DND-41 (cell line): ENCODE results near the gene LY6G6D.

Experiments
- ATAC-seq: fragments of 200-7000 bp; cut with Tn5 transposase; 3 replicates; pipeline ENCODE4 v1.9.1; 2021; ENCODE audit warnings: low read depth; ENCODE audit not compliant: insufficient read depth
- DNase-seq: peaks from one replicate; pipeline ENCODE4 v3.0.0-alpha.2; 2020
- H2AFZ ChIP-seq: 2 replicates; pipeline ENCODE4 v1.6.0; 2012; ENCODE audit warnings: low read depth, low read length
- H3K27ac ChIP-seq: 2 replicates; pipeline ENCODE4 v1.5.1; 2012; ENCODE audit warnings: low read length, inconsistent platforms
- H3K27me3 ChIP-seq: fragments of 200-600 bp; sonication (generic); 2 replicates; pipeline ENCODE4 v1.6.0; 2012; ENCODE audit warnings: low read length, mild to moderate bottlenecking, inconsistent platforms; ENCODE audit not compliant: insufficient read depth, poor library complexity
- H3K36me3 ChIP-seq: 2 replicates; pipeline ENCODE4 v1.5.1; 2012; ENCODE audit warnings: low read length, inconsistent platforms; ENCODE audit not compliant: insufficient read depth
- H3K4me1 ChIP-seq: 2 replicates; pipeline ENCODE4 v1.5.1; 2012; ENCODE audit warnings: mild to moderate bottlenecking, low read length; ENCODE audit not compliant: insufficient read depth
- H3K4me2 ChIP-seq: 2 replicates; pipeline ENCODE4 v1.6.0; 2012; ENCODE audit warnings: mild to moderate bottlenecking, moderate library complexity, low read length, inconsistent platforms; ENCODE audit not compliant: insufficient read depth
- H3K4me3 ChIP-seq, 2 experiments: fragments of 200-600 bp in 1 of 2; shearing (Covaris generic) in 1 of 2; 2 replicates each; pipeline ENCODE4 v1.5.1; 2012 to 2016; ENCODE audit warnings: inconsistent platforms in 2 of 2, low read length in 2 of 2, mild to moderate bottlenecking in 2 of 2, low read depth in 1 of 2, moderate library complexity in 1 of 2
- H3K79me2 ChIP-seq: 2 replicates; pipeline ENCODE4 v1.6.0; 2012; ENCODE audit warnings: low read length, inconsistent platforms; ENCODE audit not compliant: insufficient read depth
- H3K9ac ChIP-seq: 2 replicates; pipeline ENCODE4 v1.6.0; 2012; ENCODE audit warnings: low read depth, mild to moderate bottlenecking, inconsistent platforms, low read length, moderate library complexity
- H3K9me3 ChIP-seq: 2 replicates; pipeline ENCODE4 v1.5.1; 2012; ENCODE audit warnings: low read length, moderate library complexity, mild to moderate bottlenecking, inconsistent platforms; ENCODE audit not compliant: insufficient read depth, severe bottlenecking
- H4K20me1 ChIP-seq: 2 replicates; pipeline ENCODE4 v1.6.0; 2012; ENCODE audit warnings: low read length; ENCODE audit not compliant: insufficient read depth
- EZH2 ChIP-seq: IDR thresholded peaks from 3 replicates; pipeline ENCODE4 v1.6.1; 2012; ENCODE audit warnings: borderline replicate concordance, low read depth, mild to moderate bottlenecking, moderate library complexity, low read length, inconsistent platforms; ENCODE audit not compliant: severe bottlenecking
- TF ChIP-seq, protein P1 (sequence below): IDR thresholded peaks from 2 replicates; pipeline ENCODE4 v1.5.1; 2012; ENCODE audit warnings: borderline replicate concordance, low read length, moderate library complexity, mild to moderate bottlenecking; ENCODE audit not compliant: poor library complexity, severe bottlenecking; ENCODE audit errors: extremely low read depth

Gene LY6G6D

DNA sequence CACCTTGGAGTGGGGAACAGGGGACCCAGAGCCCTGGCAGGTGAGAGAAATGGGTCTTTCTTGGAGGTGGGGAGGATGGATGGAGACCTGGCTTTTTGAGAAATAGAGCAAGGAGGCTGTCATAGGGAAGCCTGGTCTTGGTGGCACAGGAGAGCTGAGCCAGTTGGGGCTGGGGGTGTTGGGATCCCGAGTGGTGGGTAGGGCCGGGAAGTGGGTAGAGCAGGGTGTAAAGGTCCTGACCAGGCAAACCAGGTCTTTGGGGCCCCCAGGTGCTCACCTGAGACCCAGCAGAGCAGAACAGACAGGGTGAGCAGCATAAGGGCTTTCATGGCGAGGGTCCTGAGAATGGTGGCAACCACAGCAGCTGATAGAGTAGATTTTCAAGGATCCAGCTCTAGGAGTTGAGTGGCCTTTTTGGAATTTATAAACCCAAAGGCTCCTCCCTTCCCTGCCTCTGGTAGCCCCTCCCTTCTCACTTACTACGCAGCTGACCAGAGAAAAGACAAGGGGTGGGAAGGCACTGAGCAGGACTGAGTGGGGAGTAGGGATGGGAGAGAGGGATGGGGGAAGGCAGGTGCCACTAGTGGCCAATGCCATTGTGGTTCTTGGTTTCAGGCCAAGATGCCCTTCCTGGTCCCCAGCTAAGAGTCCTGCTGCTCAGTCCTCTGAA is 6.3 kb downstream of the LY6G6D start, which contains the start of gene LY6G6C:
TSS of gene LY6G6C (minus strand) at position 396 of the 670 bp plus-strand sequence. CDS start at position 329, 67 bp downstream.
- H3K4me3 ChIP-seq, result no peak within 1 kb of the TSS
- no peak for TF ChIP-seq EZH2
- H3K4me1 ChIP-seq, result peaks cover 4% of the 10 kb centered on the region
- ATAC-seq, result no peak
- H3K9ac ChIP-seq, result no peak within 1 kb of the TSS
- no peaks in the 10 kb centered on the region for H3K36me3 ChIP-seq
- no peaks in the 10 kb centered on the region for H4K20me1 ChIP-seq
- no peak within 1 kb of the TSS for H3K4me2 ChIP-seq
- H3K27me3 ChIP-seq, result no peaks in the 10 kb centered on the region
- no peak for DNase-seq
- H3K79me2 ChIP-seq, result no peaks in the 10 kb centered on the region
- H3K27ac ChIP-seq, result no peak within 1 kb of the TSS
- no peaks in the 10 kb centered on the region for H3K9me3 ChIP-seq
- no peak within 1 kb of the TSS for H2AFZ ChIP-seq

DNA sequence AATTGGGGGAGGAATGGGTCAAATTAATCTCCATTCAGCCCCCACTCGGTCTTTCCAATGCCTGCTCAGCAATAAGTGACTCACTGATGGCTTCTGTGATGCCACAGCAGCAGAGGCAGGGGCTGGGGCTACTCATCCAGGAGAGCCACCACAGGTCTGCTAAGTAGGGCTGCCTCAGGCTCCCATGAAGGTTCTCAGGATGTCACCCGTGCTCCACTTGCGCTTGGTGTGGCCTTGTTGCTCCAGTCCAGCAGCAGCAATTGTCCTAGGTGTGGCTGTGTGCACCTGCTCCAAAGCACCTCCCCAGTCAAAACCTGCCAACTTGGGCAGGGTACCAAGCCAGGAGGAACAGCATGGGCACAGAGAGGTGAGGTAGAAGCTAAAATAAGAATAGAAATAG is 7.0 kb downstream of the LY6G6D start:
- Histone ChIP-seq H3K4me1 (peaks cover 4% of the 10 kb centered on the region), H4K20me1 (no peaks in the 10 kb centered on the region), H3K4me2 (no peak overlapping the region), H3K79me2 (no peaks in the 10 kb centered on the region), H3K36me3 (peaks cover 7% of the 10 kb centered on the region), H2AFZ (no peak overlapping the region), H3K27ac (no peak overlapping the region), H3K9ac (no peak overlapping the region), H3K9me3 (no peaks in the 10 kb centered on the region), H3K27me3 (no peaks in the 10 kb centered on the region), H3K4me3 (no peak overlapping the region)
- no peak for ATAC-seq
- TF ChIP-seq EZH2, result no peak
- TF ChIP-seq, protein P1, sequence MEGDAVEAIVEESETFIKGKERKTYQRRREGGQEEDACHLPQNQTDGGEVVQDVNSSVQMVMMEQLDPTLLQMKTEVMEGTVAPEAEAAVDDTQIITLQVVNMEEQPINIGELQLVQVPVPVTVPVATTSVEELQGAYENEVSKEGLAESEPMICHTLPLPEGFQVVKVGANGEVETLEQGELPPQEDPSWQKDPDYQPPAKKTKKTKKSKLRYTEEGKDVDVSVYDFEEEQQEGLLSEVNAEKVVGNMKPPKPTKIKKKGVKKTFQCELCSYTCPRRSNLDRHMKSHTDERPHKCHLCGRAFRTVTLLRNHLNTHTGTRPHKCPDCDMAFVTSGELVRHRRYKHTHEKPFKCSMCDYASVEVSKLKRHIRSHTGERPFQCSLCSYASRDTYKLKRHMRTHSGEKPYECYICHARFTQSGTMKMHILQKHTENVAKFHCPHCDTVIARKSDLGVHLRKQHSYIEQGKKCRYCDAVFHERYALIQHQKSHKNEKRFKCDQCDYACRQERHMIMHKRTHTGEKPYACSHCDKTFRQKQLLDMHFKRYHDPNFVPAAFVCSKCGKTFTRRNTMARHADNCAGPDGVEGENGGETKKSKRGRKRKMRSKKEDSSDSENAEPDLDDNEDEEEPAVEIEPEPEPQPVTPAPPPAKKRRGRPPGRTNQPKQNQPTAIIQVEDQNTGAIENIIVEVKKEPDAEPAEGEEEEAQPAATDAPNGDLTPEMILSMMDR, result no peak
- no peak for DNase-seq

DNA sequence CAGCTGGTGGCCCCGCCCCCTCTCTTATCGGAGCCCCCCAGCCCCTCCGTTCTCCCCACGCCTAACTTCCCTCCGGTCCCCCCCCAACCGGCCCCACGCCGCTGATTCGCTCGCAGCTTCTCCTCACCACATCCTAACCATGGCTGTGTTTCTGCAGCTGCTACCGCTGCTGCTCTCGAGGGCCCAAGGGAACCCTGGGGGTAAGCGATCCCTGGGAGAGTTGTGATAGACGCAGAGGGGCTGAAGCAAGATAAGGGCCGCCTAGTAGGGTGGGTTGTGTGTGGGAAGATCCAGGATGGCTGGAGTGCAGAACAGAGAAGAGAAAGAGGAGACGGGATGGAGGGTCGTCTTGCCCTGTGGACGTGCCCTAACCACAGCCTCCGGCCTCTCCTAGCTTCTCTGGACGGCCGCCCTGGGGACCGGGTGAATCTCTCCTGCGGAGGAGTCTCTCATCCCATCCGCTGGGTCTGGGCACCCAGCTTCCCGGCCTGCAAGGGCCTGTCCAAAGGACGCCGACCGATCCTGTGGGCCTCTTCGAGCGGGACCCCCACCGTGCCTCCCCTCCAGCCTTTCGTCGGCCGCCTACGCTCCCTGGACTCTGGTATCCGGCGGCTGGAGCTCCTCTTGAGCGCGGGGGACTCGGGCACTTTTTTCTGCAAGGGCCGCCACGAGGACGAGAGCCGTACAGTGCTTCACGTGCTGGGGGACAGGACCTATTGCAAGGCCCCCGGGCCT is 8.3 kb downstream of the LY6G6D start, which contains the start of gene MPIG6B:
TSS of gene MPIG6B (plus strand) at position 129 of the 735 bp plus-strand sequence. CDS start at position 140, 11 bp downstream.
- no peaks in the 10 kb centered on the region for H3K27me3 ChIP-seq
- peaks cover 4% of the 10 kb centered on the region for H3K4me1 ChIP-seq
- no peak within 1 kb of the TSS for H3K9ac ChIP-seq
- H3K36me3 ChIP-seq, result peaks cover 13% of the 10 kb centered on the region
- no peak within 1 kb of the TSS for H2AFZ ChIP-seq
- H3K4me2 ChIP-seq, result no peak within 1 kb of the TSS
- H3K27ac ChIP-seq, result no peak within 1 kb of the TSS
- H3K4me3 ChIP-seq, result no peak within 1 kb of the TSS
- ATAC-seq, result peak; percentile 87
- H3K79me2 ChIP-seq, result no peaks in the 10 kb centered on the region
- DNase-seq, result peak; percentile 58
- no peaks in the 10 kb centered on the region for H4K20me1 ChIP-seq
- no peak for TF ChIP-seq EZH2
- TF ChIP-seq, protein P1, result no peak
- H3K9me3 ChIP-seq, result no peaks in the 10 kb centered on the region

DNA sequence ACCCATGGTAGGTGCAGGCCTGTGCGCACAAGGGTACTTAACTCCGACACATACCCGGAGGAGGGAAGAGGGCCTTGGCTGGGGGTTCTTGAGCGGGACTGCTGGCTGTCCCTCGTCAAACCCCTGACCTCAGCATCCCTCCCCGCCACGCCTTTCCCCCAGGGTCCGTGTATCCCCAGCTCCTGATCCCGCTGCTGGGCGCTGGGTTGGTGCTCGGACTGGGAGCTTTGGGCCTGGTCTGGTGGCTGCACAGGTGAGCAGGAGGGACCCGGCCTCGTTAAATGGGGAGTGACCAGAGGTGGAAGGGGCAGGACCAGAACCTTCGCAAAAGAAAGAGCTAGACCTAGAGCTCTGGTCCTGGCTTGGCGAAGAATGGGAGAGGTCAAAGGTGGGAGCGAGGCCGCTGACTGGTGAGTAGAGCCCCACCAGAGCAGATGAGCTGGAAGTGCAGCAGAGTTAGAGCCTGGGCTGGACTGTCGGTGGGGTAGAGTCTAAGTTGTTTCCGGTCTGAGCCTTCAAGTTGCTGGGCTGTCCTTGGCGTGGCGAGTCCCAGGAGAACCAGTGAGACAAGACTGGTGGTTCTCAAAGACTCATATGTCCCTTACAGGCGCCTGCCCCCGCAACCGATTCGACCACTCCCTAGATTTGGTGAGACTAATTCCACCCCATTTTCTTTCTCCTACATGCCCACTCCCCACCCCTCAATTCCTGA is 9.0 kb downstream of the LY6G6D start:
- no peaks in the 10 kb centered on the region for H4K20me1 ChIP-seq
- H3K27me3 ChIP-seq, result no peaks in the 10 kb centered on the region
- peaks cover 17% of the 10 kb centered on the region for H3K36me3 ChIP-seq
- no peaks in the 10 kb centered on the region; the same call in 1 of the 2 replicates for H3K79me2 ChIP-seq
- H3K4me2 ChIP-seq, result no peak overlapping the region
- no peak overlapping the region for H3K9ac ChIP-seq
- TF ChIP-seq, protein P1, result no peak
- TF ChIP-seq EZH2, result no peak
- no peaks in the 10 kb centered on the region for H3K9me3 ChIP-seq
- DNase-seq (no peak), ATAC-seq (no peak)
- no peak overlapping the region for H3K27ac ChIP-seq
- H3K4me1 ChIP-seq, result peaks cover 11% of the 10 kb centered on the region
- H3K4me3 ChIP-seq, result no peak overlapping the region
- no peak overlapping the region for H2AFZ ChIP-seq
